ENCODE results near the gene TRIM68. TPM values are rescaled to one million over a fixed set of nuclear protein-coding genes. Genes with fewer than 3 reads are reported as not detected.

Gene TRIM68
- total and polyA plus RNA-seq, 4 donors: 2.6 to 11.2 (median 5.4) TPM

DNA sequence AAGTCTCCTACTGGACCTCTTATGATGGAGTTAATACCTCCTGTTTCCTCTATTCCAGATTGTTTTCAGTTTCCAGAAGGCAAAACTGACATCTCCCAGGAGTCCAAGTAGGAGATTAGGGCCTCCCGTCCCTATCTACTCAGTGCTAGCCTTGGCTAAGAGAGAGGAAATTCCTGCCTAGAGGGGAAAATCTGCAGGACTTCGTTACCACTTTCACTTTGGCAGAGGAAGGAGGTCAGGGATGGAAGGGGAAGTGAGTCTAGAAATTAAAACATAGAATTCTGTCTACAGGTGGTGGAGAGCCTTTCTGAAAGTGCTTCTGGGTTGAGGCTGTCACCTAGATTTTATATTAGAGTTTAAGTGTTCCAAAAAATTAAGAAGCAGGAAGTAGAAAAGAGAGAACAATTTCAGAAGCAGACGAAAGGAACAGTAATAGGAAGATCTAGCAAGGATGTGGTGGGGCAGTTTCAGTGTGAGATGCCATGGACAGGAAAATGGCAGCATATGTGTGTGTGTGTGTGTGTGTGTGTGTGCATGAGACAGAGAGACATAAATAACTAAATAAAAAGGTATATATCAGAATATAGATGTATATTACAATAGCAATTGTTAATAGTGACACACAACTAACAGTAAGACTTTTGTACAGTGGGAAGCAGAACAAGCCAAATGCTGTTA, 2.4 kb upstream of the TRIM68 start:
- H3K9ac ChIP-seq (ENCODE audit: low read depth in 1 of 2, low read length in 2 of 2): no peak overlapping the region
- H3K4me3 ChIP-seq (ENCODE audit: low read depth in 1 of 3, low read length in 3 of 3): no peak overlapping the region

DNA sequence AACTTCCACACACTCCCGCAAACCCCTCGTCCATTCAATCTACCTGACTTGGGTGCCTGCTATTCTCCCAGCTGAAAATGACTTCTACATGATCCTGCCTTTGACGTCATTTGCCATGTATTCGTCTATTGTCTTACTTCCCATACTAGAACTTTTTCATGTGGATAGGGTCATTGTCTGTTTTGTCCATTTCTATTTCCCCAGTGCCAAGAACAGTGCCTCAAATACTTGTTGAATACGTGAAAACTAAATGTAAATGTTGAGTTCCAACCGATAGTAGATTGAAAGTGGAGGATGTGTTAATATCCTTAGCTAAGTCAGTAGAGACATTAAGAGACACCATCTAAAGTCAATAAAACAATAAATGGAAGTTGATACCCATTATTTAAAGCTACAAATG, 935 bp downstream of the TRIM68 start:
- 59% methylated on average over 6 of the region's 6 CpGs for WGBS

More for the DNA sequence above, 2.4 kb upstream of the TRIM68 start:
- Histone ChIP-seq H3K4me1 (ENCODE audit: control insufficient read depth in 4 of 4, insufficient read depth in 4 of 4, low read length in 3 of 4) (peaks cover 0 to 12% (median 4%) of the 10 kb centered on the region in 4 donors), H3K9me3 (ENCODE audit: control insufficient read depth in 4 of 4, low read length in 3 of 4) (no peaks in the 10 kb centered on the region), H3K27me3 (ENCODE audit: control insufficient read depth in 4 of 4, insufficient read depth in 4 of 4, low read length in 3 of 4) (no peaks in the 10 kb centered on the region), H3K36me3 (ENCODE audit: control insufficient read depth in 4 of 4, insufficient read depth in 3 of 4, low read depth in 1 of 4, low read length in 3 of 4) (no peaks in the 10 kb centered on the region), H3K27ac (ENCODE audit: low read depth in 1 of 2, low read length in 2 of 2) (no peak overlapping the region)
- TF ChIP-seq HNF4G (IDR thresholded peaks at IDR 0.05): no peak
- TF ChIP-seq TAF1 (conservative IDR thresholded peaks at IDR 0.05): no peak
- TF ChIP-seq JUND (IDR thresholded peaks at IDR 0.05): no peak
- TF ChIP-seq, protein P1, sequence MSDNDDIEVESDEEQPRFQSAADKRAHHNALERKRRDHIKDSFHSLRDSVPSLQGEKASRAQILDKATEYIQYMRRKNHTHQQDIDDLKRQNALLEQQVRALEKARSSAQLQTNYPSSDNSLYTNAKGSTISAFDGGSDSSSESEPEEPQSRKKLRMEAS (IDR thresholded peaks at IDR 0.05): no peak
- no peak for TF ChIP-seq HNF4A (conservative IDR thresholded peaks at IDR 0.05)
- TF ChIP-seq, protein P2, sequence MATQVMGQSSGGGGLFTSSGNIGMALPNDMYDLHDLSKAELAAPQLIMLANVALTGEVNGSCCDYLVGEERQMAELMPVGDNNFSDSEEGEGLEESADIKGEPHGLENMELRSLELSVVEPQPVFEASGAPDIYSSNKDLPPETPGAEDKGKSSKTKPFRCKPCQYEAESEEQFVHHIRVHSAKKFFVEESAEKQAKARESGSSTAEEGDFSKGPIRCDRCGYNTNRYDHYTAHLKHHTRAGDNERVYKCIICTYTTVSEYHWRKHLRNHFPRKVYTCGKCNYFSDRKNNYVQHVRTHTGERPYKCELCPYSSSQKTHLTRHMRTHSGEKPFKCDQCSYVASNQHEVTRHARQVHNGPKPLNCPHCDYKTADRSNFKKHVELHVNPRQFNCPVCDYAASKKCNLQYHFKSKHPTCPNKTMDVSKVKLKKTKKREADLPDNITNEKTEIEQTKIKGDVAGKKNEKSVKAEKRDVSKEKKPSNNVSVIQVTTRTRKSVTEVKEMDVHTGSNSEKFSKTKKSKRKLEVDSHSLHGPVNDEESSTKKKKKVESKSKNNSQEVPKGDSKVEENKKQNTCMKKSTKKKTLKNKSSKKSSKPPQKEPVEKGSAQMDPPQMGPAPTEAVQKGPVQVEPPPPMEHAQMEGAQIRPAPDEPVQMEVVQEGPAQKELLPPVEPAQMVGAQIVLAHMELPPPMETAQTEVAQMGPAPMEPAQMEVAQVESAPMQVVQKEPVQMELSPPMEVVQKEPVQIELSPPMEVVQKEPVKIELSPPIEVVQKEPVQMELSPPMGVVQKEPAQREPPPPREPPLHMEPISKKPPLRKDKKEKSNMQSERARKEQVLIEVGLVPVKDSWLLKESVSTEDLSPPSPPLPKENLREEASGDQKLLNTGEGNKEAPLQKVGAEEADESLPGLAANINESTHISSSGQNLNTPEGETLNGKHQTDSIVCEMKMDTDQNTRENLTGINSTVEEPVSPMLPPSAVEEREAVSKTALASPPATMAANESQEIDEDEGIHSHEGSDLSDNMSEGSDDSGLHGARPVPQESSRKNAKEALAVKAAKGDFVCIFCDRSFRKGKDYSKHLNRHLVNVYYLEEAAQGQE (IDR thresholded peaks at IDR 0.05): no peak
- TF ChIP-seq CTCF (IDR thresholded peaks at IDR 0.05; ENCODE audit: low read depth, low read length, missing input control): no peak
- TF ChIP-seq, protein P3, sequence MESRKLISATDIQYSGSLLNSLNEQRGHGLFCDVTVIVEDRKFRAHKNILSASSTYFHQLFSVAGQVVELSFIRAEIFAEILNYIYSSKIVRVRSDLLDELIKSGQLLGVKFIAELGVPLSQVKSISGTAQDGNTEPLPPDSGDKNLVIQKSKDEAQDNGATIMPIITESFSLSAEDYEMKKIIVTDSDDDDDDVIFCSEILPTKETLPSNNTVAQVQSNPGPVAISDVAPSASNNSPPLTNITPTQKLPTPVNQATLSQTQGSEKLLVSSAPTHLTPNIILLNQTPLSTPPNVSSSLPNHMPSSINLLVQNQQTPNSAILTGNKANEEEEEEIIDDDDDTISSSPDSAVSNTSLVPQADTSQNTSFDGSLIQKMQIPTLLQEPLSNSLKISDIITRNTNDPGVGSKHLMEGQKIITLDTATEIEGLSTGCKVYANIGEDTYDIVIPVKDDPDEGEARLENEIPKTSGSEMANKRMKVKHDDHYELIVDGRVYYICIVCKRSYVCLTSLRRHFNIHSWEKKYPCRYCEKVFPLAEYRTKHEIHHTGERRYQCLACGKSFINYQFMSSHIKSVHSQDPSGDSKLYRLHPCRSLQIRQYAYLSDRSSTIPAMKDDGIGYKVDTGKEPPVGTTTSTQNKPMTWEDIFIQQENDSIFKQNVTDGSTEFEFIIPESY (IDR thresholded peaks at IDR 0.05): no peak
- 55% methylated on average over 3 of the region's 3 CpGs for WGBS
- DNase-seq (ENCODE audit: low spot score): no peak

More for the DNA sequence above, 935 bp downstream of the TRIM68 start:
- DNase-seq (ENCODE audit: low spot score): no peak
- peaks cover 0 to 12% (median 4%) of the 10 kb centered on the region in 4 donors for H3K4me1 ChIP-seq (ENCODE audit: control insufficient read depth in 4 of 4, insufficient read depth in 4 of 4, low read length in 3 of 4)
- no peak for TF ChIP-seq YY1 (IDR thresholded peaks at IDR 0.05)
- no peaks in the 10 kb centered on the region for H3K27me3 ChIP-seq (ENCODE audit: control insufficient read depth in 4 of 4, insufficient read depth in 4 of 4, low read length in 3 of 4)
- H3K4me3 ChIP-seq (ENCODE audit: low read depth in 1 of 3, low read length in 3 of 3): peak overlapping the region; percentile 79 to 91 (median 87)
- H3K9me3 ChIP-seq (ENCODE audit: control insufficient read depth in 4 of 4, low read length in 3 of 4): no peaks in the 10 kb centered on the region
- no peak overlapping the region for H3K27ac ChIP-seq (ENCODE audit: low read depth in 1 of 2, low read length in 2 of 2)
- H3K36me3 ChIP-seq (ENCODE audit: control insufficient read depth in 4 of 4, insufficient read depth in 3 of 4, low read depth in 1 of 4, low read length in 3 of 4): peaks cover 0 to 22% (median 10%) of the 10 kb centered on the region in 4 donors
- peak overlapping the region; percentile 50 to 76 for H3K9ac ChIP-seq (ENCODE audit: low read depth in 1 of 2, low read length in 2 of 2)

Measured in liver (tissue), 9 donors.